SW480 (cell line): Measurements from ENCODE around the gene BUD31.
"Not testable (repeated sequence)": the region's sequence is repeated elsewhere in the genome, so short reads cannot be mapped to it uniquely, and the experiment has no call there.

ENCODE experiments used
- DNase-seq: peaks from one replicate; pipeline ENCODE4 v3.0.0-alpha.2; 2016; ENCODE audit warnings: low spot score

The BUD31 gene

DNA sequence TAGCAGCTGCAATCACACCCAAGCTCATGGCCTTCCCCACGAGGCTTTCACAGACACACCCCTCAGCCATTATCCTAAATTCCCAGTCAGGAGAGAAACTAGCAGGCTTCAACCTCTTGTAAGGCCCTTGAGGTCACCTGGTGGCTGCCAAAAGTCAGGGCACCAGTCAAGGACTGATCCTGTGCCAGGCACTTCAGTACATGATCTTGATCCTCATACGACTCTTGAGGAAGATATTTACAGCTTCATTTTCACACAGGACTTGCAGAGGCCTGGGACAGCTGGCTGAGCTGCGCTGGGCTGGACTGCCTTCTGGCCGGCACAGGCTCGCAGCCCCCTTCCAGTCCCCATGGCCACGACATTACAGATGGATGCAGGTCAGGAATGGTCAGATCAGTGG is 9.2 kb upstream of the BUD31 start:
- no peak for DNase-seq

DNA sequence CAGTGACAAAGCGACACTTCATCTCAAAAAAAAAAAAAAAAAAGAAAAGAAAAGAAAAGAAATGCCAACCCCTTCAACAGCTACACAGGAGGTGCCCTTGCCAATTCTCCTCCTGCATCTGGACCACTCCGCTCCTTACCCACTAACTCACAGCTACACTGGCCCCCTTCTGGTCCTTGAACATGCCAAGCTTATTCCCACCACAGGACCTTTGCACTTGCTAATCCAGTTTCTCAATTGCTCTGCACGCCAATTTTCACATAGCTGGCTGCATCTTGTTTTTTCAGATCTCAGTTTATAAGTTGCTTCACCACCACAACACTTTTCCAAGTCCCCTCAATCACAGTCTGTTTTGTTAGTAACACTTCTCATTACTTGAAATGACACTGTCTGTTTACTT is 5.9 kb upstream of the BUD31 start:
- DNase-seq: no peak

DNA sequence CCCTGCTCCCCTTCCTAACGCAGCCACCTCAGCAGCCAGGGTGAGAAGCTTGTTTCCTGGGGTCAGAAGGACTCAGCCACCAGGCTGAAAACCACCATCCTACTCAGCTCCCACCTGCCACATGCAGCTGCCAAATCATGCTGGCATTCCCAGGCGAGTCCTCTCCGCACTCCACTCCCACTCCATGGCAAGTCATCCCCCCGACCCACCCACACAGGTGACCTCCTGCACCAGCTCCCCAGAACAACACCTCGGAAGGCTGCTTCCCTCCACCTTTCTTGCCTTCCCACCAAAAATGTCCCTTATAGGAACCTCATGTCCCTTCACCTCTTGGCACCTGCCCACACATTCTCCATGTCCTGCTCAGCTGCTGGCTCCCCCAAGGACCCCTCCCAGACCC is 5.0 kb upstream of the BUD31 start:
- DNase-seq: no peak

DNA sequence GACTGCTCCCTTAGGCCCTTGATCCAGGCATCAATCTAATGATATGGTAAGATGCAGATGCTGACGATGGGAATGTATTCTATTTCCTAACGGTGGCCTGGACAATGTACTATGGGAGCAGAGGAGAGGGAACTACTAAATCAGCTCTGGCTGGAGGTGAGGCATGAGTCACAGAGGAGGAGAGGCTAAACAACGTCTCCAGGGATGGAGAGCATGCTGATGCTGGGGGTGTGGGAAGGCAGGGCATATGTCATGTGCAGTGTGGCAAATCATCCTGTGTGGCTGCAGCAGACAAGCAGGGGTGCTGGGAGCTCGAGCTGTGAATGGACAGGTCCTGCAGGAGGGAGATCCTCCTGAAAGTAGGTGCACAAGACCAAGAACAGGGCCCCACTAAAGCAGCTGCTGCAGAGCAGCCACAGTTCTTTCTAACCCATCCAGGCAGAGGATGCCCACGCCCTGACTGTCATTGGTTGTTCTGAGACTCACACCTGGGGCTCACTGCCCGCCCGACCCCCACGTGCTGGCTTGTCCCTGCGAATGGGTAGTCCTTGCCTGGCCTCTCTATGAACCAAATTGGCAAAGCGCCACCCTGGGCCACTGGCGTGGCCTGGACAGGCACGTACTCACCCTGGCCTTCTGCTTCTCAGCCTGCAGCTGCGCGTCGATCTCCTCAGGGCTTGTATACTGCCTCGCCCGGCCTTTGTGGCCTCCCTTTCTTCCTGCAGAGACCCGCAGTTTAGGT is 4.4 kb upstream of the BUD31 start:
- DNase-seq: no peak

DNA sequence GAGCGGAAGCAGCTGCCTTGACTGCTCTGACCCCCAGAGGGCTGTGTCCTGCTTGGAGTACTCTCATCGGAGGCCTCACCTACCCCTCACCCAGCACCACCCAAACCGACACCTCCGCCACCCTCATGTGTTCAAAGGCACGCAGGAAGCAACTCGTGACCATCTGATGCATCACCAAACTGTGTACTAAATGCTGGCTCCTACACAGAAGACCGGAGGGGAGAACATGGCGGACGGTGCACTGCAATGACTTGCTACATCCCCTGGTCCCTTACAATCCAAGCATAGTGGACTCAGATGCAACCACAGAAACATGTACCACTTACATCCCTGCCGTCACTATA is 3.8 kb upstream of the BUD31 start:
- no peak for DNase-seq

DNA sequence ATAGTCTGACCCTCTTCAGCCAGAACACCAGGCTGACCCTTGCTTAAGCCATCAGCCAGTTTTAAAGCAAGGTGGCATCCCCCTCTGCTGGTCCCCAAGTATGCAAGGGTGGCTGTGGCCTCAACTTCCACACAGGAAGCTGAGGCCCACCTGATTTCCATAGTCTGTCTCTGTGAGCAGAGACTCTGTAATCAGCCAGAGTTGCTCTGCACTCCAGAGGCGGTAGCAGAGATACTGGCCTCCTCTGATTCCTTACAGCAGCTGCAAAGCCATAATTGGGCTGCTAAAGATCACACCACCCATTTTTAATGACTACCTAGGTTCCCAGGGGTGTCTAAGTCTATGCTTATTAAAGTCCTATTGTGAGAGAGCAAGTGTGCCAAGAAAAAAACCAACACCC is 2.2 kb upstream of the BUD31 start:
- no peak for DNase-seq

DNA sequence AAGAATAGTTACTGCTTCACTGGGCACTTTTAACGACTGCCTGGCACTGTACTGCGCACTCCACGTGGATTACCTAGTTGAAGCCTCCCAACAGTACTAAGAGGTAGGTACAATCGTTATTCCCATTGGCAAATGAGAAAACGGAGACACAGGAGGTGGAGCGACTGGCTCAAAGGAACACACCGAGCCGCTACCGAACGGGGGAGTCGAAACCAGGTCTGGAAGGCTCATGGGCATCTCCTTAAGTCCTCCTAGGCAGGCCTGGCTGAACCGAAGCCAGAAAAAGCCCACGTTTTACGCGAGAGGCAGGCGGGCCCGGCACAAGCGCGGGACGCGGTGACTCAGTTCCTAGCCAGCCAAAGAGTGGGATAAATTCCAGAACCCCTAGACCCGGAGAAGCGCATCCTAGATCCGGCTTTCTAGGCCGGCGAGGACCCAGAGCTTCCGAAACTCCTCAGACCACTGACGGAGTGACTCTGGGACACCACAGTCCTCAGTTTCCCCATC is 844 bp upstream of the BUD31 start:
- peak; percentile 73 for DNase-seq

DNA sequence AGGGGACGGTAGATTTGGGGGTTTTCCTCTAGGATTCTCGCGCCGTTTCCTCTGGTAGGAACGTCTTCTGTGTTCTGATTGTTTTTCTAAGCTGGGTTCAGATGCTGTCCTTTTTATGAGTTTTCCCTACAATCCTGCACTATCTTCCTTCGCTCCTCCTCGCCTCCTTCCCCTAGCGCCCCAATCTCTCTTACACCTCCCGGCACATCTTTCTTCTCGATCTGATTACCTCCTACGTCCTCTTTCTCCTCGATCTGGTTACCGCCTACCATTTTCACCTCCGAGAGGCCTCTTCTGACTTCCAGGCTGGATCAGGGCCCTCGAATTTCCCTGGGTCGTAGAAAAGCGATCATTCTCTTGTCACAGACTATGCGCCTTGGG is 413 bp downstream of the BUD31 start:
- DNase-seq: peak; percentile 52

DNA sequence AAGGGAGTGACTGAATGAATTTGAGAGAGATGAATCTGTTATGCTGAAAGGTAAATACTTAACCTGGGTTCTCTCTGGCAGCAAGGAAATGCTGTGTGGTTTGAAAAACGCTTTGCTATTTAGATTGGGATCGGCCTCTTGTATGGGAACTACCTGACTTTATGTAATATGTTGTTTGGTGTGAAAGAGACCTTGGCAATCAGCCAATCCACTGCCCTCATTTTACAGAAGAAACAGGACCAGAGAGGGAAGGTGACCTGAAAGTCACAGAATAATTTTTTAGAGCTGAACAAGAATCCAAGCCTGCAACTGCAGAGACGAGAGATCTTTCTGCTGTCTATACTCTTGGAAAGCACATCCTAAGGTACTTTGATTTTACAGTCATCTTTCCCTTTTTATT is 1.0 kb downstream of the BUD31 start:
- no peak for DNase-seq

DNA sequence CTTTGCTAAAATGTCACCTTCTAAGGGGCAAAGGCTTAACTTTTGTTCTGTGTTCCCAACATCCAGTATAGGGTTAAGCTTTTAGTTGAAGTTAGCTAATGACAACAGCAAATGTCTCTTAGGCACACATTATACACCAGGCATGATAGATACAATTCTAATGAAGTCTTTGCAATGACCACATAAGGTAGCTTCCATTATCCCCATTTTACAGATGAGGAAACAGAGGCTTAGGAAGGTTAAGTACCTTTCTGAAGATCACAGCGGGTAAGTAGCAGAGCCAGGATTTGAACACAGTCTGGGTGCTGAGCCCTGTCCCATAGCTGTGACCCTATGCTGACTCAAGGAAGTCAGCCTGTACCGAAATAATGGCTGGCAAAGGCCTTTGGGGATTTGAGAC is 1.9 kb downstream of the BUD31 start:
- DNase-seq: no peak

DNA sequence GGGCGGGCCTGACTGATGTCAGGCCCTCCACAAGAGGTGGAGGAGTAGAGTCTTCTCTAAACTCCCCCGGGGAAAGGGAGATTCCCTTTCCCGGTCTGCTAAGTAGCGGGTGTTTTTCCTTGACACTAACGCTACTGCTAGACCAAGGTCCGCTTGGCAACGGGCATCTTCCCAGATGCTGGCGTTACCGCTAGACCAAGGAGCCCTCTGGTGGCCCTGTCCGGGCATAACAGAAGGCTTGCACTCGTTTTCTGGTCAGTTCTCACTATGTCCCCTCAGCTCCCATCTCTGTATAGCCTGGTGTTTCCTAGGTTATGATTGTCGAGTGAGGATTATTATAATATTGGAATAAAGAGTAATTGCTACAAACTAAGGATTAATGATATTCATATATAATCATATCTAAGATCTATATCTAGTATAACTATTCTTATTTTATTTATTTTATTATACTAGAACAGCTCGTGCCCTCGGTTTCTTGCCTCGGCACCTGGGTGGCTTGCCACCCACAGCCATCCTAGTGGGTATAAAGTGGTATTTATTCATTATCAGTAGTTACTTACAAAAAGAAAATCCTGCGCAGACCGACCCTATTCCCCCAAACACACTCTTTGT is 6.9 kb downstream of the BUD31 start:
- not testable (repeated sequence) for DNase-seq

DNA sequence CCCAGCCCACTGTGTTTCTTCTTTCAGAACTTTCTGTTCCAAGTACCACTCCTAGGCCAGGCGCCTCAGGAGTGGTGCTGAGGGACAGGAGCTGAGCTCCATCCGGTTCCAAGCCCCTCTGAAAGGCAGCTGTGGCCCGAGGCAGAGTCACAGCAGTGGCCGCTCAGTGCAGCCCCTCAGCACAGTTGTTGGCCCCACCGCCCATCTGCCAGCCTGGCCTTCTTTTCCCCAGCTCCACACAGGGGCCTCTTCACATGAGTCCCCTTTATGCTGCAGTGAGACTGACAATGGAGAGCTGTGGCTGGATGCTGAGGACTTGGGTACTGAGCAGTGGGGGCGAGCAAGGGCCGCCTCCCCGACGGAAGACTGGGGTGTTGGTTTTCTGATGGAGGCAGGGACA is 9.5 kb downstream of the BUD31 start:
- DNase-seq: no peak

DNA sequence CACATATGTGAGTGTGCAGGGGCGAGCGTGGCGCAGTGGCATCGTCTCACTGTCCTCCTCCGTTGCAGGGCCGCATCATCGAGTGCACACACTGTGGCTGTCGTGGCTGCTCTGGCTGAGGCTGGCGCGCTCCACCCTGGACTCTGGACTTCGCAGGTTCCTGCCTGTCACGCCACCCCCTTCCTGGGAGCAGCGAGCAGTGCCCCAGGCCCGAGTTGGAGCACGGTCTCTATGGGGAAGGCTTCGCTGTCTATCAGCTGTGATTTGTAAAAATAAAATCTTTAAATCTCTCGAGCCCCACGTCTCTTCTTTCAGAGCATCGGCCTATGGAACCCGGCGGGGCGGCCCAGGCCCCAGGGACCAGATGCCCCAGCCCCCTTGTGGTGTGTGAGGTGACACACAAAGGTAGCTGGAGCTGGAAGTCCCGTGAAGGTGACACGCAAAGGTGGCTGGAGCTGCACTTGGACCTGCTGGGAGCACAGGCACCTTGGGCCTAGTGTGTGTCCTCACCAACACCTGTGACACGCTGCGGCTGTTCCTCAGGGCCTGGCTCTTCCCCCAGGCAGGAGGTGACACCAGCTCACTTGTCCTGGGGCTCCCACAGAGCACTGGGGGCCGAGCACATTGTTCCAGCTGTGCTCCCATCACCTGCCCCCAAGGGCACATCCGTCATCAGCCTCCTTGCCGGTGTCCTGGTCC is 10.7 kb downstream of the BUD31 start:
- DNase-seq: no peak

DNA sequence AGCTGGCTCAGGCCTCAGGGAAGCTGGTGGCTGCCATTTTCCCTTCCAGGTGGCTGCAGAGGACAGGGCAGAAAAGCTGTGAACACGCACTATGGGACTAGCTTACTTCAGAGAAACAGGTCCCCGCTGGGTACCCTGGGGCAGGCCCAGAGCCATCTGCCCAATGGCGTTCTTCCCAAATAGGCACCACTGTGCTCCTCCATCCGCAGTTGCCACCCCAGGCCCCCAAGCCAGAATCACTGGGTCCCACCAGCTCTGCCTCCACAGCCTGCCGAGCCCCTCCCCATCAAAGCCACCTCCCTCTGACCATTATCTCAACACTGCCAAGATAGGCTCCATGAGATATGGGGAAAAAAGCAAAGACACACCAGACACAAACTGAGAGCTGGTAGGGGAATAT is 11.4 kb downstream of the BUD31 start:
- no peak for DNase-seq

DNA sequence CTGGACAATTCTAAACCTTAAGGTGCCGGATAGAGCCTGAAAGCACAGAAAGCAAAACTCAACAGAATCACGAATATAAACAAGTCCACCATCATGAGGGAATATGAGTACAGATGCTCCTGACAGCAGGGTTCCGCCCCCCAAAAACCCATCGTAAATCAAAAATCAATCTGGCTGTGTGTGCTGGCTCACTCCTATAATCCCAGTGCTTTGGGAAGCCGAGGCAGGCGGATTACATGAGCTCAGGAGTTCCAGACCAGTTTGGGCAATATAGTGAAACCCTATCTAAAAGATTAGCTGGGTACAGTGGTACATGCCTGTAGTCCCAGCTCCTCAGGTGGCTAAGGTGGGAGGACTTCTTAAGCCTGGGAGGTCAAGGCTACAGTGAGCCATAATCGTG is 12.2 kb downstream of the BUD31 start:
- no peak for DNase-seq

DNA sequence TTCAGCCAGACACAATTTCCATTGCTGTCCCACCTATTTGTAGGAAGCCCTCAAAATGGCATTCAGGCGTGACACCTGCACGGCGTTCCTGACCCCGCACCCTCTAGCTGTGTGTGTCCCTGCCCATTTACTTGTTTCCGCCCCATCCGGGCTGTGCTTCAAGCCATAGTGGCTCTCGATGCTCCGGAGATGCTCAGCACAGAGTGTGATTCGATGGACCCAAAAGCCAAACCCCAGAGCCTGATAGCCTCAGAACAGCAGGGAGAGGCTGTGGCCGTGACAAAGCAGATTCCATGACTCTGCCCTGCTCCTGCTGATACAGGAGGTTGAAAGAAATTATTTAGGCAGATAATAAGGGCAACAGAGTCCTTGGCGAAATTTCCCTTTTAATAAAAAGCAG is 13.4 kb downstream of the BUD31 start:
- no peak for DNase-seq

DNA sequence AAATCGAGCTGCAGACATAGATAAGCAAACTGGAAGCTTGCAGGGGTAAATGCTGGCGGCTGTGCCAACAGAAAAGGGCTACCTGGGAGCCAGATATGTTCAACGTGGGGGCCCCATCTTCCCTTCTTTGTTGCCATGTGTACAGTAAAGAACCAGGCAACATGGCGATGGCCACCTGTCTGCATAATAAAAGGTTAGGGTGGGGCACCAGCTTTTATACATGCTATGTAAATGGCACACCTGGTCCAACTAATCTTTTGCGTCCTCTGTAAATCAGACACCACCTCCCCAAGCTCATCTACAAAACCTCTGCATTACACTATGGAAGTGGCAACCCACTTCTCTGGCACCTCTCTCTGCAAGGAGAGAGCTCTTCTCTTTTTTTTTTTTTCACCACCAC is 13.9 kb downstream of the BUD31 start:
- no peak for DNase-seq

DNA sequence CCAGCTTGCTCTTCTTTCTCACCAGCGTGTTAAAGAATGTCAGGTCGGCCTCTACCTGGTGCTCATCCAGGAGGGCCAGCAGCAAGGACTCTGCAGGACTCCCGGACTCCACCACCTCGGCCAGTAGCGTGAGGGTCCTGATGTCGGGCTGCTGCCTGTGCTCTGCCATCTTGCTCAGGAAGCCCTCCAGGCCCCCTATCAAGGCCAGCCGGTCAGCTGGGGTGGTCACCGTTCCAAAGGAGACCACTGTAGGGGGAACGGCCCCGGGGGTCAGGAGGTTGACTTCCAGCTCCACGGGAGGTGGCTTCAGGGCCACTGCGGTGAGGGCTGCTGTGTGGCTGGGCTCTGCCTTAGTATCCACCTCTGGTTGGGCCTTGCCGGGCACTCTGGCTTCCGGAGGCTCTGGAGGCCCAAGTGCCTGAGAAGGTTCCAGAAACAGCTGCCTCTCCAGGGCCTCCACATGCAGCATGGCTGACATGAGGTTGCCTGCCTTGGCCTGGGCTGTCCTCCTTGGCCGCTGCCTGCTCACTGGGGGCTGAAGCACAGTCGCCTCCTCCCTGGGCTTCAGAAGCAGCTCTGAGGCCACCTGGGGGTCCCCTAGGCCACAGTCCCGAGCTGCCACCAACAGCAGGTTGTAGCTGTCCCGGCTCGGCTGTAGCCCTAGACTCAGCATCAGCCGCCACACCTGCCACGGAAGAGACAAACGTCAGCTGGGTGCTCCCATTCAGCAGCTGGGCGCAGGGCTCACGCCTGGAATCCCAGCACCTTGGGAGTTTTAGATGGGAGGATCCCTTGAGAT is 16.4 kb downstream of the BUD31 start:
- no peak for DNase-seq

DNA sequence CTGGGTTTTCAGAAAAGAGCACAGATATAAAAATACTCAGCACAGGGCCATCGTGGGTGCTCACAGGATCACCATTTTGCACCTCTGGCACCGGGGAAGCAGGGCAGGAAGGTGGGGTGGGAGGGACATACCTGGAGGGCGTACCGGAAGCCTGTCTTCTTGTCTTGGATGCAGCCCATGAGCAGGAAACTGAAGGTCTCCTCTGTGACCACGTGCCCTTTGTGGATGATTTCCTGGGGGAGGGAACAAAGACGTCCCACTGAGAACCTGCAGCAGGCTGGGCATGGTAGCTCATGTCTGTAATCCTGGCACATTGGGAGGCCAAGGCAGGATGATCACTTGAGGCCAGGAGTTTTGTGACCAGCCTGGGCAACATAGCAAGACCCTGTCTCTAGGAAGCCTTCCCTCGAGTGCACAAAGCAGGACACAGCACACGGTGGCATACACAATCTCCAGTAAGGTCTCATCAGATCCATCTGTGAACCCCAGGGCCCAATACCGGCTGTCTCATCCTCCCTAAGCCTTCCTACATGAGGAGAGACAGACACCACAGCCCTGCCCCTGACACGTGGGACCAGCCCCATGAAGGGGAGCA is 20.3 kb downstream of the BUD31 start:
- DNase-seq: no peak

DNA sequence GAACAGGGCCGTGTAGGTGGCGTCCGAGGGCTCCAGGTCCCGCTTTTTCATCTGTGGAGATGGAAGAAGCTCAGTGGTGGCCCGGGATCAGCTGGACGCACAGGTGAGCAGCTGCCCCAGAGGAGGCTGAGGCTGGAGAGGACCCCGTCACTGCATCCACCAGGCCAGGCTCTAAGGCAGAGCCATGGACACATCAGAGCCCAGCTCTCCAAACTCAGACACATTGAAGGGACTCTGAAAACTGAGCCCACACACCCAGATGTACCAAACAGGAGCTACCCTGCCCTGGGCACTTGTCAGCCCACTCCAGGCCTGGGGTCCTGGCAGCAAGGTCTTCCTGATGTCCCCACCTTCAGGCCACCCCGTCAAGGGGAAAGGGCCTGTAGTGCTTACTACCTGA is 21.0 kb downstream of the BUD31 start:
- DNase-seq: no peak

DNA sequence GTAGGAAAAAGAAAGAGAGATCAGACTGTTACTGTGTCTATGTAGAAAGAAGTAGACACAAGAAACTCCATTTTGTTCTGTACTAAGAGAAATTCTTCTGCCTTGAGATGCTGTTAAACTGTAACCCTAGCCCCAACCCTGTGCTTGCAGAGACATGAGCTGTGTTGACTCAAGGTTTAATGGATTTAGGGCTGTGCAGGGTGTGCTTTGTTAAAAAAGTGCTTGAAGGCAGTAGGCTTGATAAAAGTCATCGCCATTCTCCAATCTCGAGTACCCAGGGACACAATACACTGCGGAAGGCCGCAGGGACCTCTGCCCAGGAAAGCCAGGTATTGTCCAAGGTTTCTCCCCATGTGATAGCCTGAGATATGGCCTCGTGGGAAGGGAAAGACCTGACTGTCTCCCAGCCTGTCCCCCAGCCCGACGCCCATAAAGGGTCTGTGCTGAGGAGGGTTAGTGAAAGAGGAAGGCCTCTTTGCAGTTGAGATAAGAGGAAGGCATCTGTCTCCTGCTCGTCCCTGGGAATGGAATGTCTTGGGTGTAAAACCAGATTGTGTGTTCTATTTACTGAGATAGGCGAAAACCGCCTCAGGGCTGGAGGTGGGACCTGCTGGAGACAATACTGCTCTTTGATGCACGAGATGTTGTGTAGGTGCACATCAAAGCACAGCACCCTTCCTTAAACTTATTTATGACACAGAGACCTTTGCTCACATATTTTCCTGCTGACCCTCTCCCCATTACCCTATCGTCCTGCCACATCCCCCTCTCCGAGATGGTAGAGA is 23.2 kb downstream of the BUD31 start:
- DNase-seq: not testable (repeated sequence)
